HepG2 (cell line): ENCODE measurements around the gene IFT43. TPM values are rescaled to one million over a fixed set of nuclear protein-coding genes. Genes with fewer than 3 reads are reported as not detected.
A peak's percentile ranks its signal among the peaks of the same experiment; 100 is the strongest.

ENCODE experiments used
- DR1 ChIP-seq: sonication (generic); formaldehyde crosslinking; IDR thresholded peaks from 2 replicates; pipeline ENCODE4 v1.8.0; 2021; ENCODE audit warnings: mild to moderate bottlenecking, missing genetic modification reagents, inconsistent platforms
- HNF4G ChIP-seq, 2 experiments: sonication (generic) in 1 of 2; formaldehyde crosslinking in 1 of 2; IDR thresholded peaks; 2 replicates each; pipeline versions ENCODE4 v1.4.0 to v1.6.1; 2011 to 2020; ENCODE audit warnings: borderline replicate concordance in 2 of 2, low read depth in 2 of 2, mild to moderate bottlenecking in 2 of 2, low read length in 1 of 2, missing genetic modification reagents in 1 of 2, moderate library complexity in 1 of 2
- SALL1 ChIP-seq: sonication (generic); formaldehyde crosslinking; IDR thresholded peaks from 2 replicates; pipeline ENCODE4 v1.8.0; 2022; ENCODE audit warnings: mild to moderate bottlenecking, missing genetic modification reagents
- TBL1XR1 ChIP-seq: fragments of 150-350 bp; IDR thresholded peaks from 2 replicates; pipeline ENCODE4 v1.6.1; 2014; ENCODE audit warnings: borderline replicate concordance, low read length; ENCODE audit not compliant: partially characterized antibody
- XRCC5 ChIP-seq: fragments of 200-400 bp; formaldehyde crosslinking; optimal IDR thresholded peaks from 2 replicates; pipeline ENCODE3; 2017; ENCODE audit warnings: mild to moderate bottlenecking, low read length
- ZNF124 ChIP-seq: sonication (generic); formaldehyde crosslinking; IDR thresholded peaks from 2 replicates; pipeline ENCODE4 v1.4.0; 2020; ENCODE audit warnings: missing genetic modification reagents
- ZNF143 ChIP-seq: sonication (generic); formaldehyde crosslinking; IDR thresholded peaks from 2 replicates; pipeline ENCODE4 v1.4.0; 2020; ENCODE audit warnings: missing genetic modification reagents
- polyA plus RNA-seq, 8 experiments: library from polyadenylated mRNA; depleted of rRNA in 3 of 8; stranded (reverse) in 7 of 8; unstranded in 1 of 8; fragments of >200 nt; fragmentation: Illumina TruSeq in 4 of 8; extraction: Trizol in 4 of 8; gene quantifications; 2 replicates each; pipeline versions ENCODE4 v1.2.1 to v1.2.3, GENCODE V29; 2011 to 2016; ENCODE audit warnings: low read depth in 4 of 8, missing spikeins in 1 of 8, mixed read lengths in 1 of 8; ENCODE audit not compliant: insufficient read depth in 1 of 8
- total RNA-seq, 5 experiments: library from RNA; depleted of rRNA; stranded (reverse); fragments of >200 nt; fragmentation: Illumina TruSeq; extraction: Trizol; gene quantifications; 2 replicates each; pipeline ENCODE4 v1.2.3, GENCODE V29; 2016; ENCODE audit warnings: low read depth in 1 of 5
- TF ChIP-seq, protein P1 (sequence below): sonication (generic); formaldehyde crosslinking; IDR thresholded peaks from 2 replicates; pipeline ENCODE4 v1.5.0; 2020; ENCODE audit warnings: missing genetic modification reagents
- TF ChIP-seq, protein P2 (sequence below): sonication (generic); formaldehyde crosslinking; IDR thresholded peaks from 2 replicates; pipeline ENCODE4 v1.4.0; 2020; ENCODE audit warnings: missing genetic modification reagents
- TF ChIP-seq, protein P3 (sequence below): sonication (generic); formaldehyde crosslinking; IDR thresholded peaks from 2 replicates; pipeline ENCODE4 v1.5.0; 2020; ENCODE audit warnings: mild to moderate bottlenecking, missing genetic modification reagents, borderline replicate concordance
- TF ChIP-seq, protein P4 (sequence below), 2 experiments: IDR thresholded peaks; 2 replicates each; pipeline ENCODE4 v1.6.1; 2011 to 2012; ENCODE audit warnings: low read length in 2 of 2, borderline replicate concordance in 1 of 2, low read depth in 1 of 2, mild to moderate bottlenecking in 1 of 2, moderate library complexity in 1 of 2
- TF ChIP-seq, protein P5 (sequence below): sonication (generic); formaldehyde crosslinking; conservative IDR thresholded peaks from 2 replicates; pipeline ENCODE4 v1.8.0; 2022; ENCODE audit warnings: mild to moderate bottlenecking, moderate library complexity, missing genetic modification reagents
- TF ChIP-seq, protein P6 (sequence below): sonication (generic); formaldehyde crosslinking; IDR thresholded peaks from 2 replicates; pipeline ENCODE4 v1.5.0; 2020; ENCODE audit warnings: missing genetic modification reagents, mild to moderate bottlenecking, borderline replicate concordance
- TF ChIP-seq, protein P7 (sequence below): sonication (generic); formaldehyde crosslinking; IDR thresholded peaks from 2 replicates; pipeline ENCODE4 v1.5.1; 2020; ENCODE audit warnings: missing genetic modification reagents, mild to moderate bottlenecking, borderline replicate concordance

The IFT43 gene
- total and polyA plus RNA-seq, 2 of the 13 experiments (the other 11 are each of a cell fraction or from before 2014, with no cell fraction given), result 0.15 to 0.55 TPM

DNA sequence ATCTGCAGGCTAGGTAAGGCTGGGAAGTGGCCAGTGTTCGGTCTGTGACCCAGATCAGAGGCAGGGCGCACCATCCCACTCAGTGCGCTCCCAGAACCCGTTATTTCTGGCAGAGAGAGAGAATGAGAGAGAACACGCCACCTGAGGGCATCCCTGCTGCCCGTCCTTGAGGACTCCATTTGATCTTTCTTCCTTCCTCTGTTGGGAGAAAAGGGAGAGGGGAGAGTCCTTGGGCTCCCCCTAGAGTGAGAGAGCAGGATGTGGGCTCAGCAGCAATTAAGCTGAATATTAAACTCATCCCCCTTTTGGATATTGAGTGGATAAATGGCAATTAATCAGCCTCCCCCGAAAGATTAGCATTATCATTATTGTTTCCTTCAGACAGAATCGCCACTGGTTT is 70.6 kb downstream of the IFT43 start (continued):
- TF ChIP-seq, protein P1, sequence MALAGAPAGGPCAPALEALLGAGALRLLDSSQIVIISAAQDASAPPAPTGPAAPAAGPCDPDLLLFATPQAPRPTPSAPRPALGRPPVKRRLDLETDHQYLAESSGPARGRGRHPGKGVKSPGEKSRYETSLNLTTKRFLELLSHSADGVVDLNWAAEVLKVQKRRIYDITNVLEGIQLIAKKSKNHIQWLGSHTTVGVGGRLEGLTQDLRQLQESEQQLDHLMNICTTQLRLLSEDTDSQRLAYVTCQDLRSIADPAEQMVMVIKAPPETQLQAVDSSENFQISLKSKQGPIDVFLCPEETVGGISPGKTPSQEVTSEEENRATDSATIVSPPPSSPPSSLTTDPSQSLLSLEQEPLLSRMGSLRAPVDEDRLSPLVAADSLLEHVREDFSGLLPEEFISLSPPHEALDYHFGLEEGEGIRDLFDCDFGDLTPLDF (CRISPR knock-in tag), result no peak
- TF ChIP-seq, protein P2, sequence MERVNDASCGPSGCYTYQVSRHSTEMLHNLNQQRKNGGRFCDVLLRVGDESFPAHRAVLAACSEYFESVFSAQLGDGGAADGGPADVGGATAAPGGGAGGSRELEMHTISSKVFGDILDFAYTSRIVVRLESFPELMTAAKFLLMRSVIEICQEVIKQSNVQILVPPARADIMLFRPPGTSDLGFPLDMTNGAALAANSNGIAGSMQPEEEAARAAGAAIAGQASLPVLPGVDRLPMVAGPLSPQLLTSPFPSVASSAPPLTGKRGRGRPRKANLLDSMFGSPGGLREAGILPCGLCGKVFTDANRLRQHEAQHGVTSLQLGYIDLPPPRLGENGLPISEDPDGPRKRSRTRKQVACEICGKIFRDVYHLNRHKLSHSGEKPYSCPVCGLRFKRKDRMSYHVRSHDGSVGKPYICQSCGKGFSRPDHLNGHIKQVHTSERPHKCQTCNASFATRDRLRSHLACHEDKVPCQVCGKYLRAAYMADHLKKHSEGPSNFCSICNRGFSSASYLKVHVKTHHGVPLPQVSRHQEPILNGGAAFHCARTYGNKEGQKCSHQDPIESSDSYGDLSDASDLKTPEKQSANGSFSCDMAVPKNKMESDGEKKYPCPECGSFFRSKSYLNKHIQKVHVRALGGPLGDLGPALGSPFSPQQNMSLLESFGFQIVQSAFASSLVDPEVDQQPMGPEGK, result no peak
- TF ChIP-seq, protein P3, sequence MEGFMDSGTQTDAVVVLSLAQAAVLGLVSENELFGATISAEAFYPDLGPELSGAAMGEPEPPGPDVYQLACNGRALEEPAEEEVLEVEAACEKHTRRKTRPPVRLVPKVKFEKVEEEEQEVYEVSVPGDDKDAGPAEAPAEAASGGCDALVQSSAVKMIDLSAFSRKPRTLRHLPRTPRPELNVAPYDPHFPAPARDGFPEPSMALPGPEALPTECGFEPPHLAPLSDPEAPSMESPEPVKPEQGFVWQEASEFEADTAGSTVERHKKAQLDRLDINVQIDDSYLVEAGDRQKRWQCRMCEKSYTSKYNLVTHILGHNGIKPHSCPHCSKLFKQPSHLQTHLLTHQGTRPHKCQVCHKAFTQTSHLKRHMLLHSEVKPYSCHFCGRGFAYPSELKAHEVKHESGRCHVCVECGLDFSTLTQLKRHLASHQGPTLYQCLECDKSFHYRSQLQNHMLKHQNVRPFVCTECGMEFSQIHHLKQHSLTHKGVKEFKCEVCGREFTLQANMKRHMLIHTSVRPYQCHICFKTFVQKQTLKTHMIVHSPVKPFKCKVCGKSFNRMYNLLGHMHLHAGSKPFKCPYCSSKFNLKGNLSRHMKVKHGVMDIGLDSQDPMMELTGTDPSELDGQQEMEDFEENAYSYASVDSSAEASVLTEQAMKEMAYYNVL (CRISPR knock-in tag), result no peak
- no peak for TF ChIP-seq DR1 (CRISPR knock-in tag)
- no peak for TF ChIP-seq ZNF124 (CRISPR knock-in tag)
- no peak for TF ChIP-seq HNF4G (IDR thresholded peaks at IDR 0.05; ENCODE audit: borderline replicate concordance, low read depth, low read length)
- TF ChIP-seq HNF4G (CRISPR knock-in tag; IDR thresholded peaks at IDR 0.05; ENCODE audit: borderline replicate concordance, low read depth), result no peak
- TF ChIP-seq SALL1 (CRISPR knock-in tag), result no peak
- no peak for TF ChIP-seq ZNF143
- TF ChIP-seq, protein P4, sequence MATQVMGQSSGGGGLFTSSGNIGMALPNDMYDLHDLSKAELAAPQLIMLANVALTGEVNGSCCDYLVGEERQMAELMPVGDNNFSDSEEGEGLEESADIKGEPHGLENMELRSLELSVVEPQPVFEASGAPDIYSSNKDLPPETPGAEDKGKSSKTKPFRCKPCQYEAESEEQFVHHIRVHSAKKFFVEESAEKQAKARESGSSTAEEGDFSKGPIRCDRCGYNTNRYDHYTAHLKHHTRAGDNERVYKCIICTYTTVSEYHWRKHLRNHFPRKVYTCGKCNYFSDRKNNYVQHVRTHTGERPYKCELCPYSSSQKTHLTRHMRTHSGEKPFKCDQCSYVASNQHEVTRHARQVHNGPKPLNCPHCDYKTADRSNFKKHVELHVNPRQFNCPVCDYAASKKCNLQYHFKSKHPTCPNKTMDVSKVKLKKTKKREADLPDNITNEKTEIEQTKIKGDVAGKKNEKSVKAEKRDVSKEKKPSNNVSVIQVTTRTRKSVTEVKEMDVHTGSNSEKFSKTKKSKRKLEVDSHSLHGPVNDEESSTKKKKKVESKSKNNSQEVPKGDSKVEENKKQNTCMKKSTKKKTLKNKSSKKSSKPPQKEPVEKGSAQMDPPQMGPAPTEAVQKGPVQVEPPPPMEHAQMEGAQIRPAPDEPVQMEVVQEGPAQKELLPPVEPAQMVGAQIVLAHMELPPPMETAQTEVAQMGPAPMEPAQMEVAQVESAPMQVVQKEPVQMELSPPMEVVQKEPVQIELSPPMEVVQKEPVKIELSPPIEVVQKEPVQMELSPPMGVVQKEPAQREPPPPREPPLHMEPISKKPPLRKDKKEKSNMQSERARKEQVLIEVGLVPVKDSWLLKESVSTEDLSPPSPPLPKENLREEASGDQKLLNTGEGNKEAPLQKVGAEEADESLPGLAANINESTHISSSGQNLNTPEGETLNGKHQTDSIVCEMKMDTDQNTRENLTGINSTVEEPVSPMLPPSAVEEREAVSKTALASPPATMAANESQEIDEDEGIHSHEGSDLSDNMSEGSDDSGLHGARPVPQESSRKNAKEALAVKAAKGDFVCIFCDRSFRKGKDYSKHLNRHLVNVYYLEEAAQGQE (IDR thresholded peaks at IDR 0.05; ENCODE audit: borderline replicate concordance in 1 of 2, low read depth in 1 of 2, low read length in 2 of 2), result no peak
- TF ChIP-seq TBL1XR1, result no peak
- peak; percentile 37 for TF ChIP-seq XRCC5
- TF ChIP-seq, protein P5, sequence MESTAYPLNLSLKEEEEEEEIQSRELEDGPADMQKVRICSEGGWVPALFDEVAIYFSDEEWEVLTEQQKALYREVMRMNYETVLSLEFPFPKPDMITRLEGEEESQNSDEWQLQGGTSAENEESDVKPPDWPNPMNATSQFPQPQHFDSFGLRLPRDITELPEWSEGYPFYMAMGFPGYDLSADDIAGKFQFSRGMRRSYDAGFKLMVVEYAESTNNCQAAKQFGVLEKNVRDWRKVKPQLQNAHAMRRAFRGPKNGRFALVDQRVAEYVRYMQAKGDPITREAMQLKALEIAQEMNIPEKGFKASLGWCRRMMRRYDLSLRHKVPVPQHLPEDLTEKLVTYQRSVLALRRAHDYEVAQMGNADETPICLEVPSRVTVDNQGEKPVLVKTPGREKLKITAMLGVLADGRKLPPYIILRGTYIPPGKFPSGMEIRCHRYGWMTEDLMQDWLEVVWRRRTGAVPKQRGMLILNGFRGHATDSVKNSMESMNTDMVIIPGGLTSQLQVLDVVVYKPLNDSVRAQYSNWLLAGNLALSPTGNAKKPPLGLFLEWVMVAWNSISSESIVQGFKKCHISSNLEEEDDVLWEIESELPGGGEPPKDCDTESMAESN, result peak; percentile 56; the same call in 1 of the 2 replicates
- TF ChIP-seq, protein P6, sequence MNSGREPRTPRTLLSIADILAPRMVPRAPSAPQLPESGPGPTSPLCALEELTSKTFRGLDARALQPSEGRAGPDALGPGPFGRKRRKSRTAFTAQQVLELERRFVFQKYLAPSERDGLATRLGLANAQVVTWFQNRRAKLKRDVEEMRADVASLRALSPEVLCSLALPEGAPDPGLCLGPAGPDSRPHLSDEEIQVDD (CRISPR knock-in tag), result no peak
- TF ChIP-seq, protein P7, sequence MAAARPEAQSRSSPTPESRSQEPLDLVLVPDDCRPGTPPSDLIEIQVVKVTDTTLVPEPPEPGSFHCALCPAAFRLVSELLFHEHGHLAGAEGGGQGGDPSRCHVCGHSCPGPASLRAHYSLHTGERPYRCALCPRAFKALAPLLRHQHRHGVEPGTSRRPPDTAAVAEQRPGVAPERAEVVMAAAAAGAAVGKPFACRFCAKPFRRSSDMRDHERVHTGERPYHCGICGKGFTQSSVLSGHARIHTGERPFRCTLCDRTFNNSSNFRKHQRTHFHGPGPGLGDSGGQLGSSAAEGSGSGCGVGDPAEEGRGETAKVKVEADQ (CRISPR knock-in tag), result no peak
